Adrenal gland (tissue), 5 donors: Measurements from ENCODE around the gene ECI2.

Experiments used
- POLR2A ChIP-seq, 2 donors: fragments of 450-650 bp; IDR thresholded peaks; one replicate each; pipeline ENCODE4 v1.6.1; 2017; ENCODE audit warnings: antibody characterized with exemption in 2 of 2, mild to moderate bottlenecking in 2 of 2, moderate library complexity in 1 of 2
- TF ChIP-seq, protein P1 (sequence below), 6 experiments: fragments of 450-650 bp in 4 of 6; fragments of 200-600 bp in 2 of 6; sonication (generic) in 1 of 6; IDR thresholded peaks; 1 replicate in 5 of 6; 2 replicates in 1 of 6; pipeline versions ENCODE4 v1.5.1 to v1.8.0; 2016 to 2021; ENCODE audit warnings: antibody characterized with exemption in 6 of 6, mild to moderate bottlenecking in 2 of 6, moderate library complexity in 1 of 6
- donor health status: DM: no; HTN: no; CAD: no.

- TF ChIP-seq, protein P1, sequence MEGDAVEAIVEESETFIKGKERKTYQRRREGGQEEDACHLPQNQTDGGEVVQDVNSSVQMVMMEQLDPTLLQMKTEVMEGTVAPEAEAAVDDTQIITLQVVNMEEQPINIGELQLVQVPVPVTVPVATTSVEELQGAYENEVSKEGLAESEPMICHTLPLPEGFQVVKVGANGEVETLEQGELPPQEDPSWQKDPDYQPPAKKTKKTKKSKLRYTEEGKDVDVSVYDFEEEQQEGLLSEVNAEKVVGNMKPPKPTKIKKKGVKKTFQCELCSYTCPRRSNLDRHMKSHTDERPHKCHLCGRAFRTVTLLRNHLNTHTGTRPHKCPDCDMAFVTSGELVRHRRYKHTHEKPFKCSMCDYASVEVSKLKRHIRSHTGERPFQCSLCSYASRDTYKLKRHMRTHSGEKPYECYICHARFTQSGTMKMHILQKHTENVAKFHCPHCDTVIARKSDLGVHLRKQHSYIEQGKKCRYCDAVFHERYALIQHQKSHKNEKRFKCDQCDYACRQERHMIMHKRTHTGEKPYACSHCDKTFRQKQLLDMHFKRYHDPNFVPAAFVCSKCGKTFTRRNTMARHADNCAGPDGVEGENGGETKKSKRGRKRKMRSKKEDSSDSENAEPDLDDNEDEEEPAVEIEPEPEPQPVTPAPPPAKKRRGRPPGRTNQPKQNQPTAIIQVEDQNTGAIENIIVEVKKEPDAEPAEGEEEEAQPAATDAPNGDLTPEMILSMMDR (IDR thresholded peaks at IDR 0.05), result no peak
- TF ChIP-seq POLR2A (IDR thresholded peaks at IDR 0.05), result no peak
Measured at GRCh38 chr6:4129446-4129845, 5.9 kb downstream of the ECI2 start.
